Measurements from ENCODE around the gene HAUS8.

DNA sequence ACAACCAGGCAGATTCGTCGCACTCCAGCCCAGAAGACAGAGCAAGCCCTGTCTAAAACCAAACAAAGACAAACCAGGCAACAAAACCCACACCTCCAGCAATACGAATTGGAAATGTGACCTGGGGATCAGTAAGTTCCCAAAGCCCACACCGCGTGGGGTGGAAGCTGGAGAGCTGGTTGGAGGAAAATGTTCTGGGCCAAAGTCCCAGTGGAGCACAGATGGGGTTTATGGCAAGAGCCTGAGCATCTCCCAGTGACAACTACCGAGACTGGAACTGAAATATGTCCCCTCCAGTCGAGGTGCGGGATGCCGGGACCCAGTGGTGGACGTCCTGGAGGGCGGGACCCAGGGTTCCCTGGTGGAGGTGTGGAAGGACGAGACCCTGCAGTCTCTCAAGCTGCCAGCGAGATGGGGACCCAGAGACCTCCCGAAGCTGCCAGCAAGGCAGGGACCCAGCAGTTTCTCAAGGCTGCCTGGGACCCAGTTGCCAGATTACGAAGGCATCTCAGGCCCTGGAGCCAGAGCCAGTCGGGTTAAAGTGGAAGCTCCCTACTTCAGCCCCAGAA is 26.3 kb downstream of the HAUS8 start:
- TF ChIP-seq, protein P1, sequence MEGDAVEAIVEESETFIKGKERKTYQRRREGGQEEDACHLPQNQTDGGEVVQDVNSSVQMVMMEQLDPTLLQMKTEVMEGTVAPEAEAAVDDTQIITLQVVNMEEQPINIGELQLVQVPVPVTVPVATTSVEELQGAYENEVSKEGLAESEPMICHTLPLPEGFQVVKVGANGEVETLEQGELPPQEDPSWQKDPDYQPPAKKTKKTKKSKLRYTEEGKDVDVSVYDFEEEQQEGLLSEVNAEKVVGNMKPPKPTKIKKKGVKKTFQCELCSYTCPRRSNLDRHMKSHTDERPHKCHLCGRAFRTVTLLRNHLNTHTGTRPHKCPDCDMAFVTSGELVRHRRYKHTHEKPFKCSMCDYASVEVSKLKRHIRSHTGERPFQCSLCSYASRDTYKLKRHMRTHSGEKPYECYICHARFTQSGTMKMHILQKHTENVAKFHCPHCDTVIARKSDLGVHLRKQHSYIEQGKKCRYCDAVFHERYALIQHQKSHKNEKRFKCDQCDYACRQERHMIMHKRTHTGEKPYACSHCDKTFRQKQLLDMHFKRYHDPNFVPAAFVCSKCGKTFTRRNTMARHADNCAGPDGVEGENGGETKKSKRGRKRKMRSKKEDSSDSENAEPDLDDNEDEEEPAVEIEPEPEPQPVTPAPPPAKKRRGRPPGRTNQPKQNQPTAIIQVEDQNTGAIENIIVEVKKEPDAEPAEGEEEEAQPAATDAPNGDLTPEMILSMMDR (IDR thresholded peaks at IDR 0.05; ENCODE audit: low read depth, low read length, poor library complexity, severe bottlenecking): no peak
- TF ChIP-seq EZH2phosphoT487 (IDR thresholded peaks at IDR 0.05; ENCODE audit: borderline replicate concordance, low read length): no peak
